ENCODE measurements around the gene SIX5.

Gene SIX5

GRCh38 chr19:45717131-45717982 is 51.7 kb downstream of the SIX5 start:
- H3K9me3 ChIP-seq: no peaks in the 10 kb centered on the region
- H3K4me1 ChIP-seq: peaks cover 30% of the 10 kb centered on the region
- TF ChIP-seq Cebpa-rat (IDR thresholded peaks at IDR 0.05): no peak
- peaks cover 26% of the 10 kb centered on the region for H4K20me1 ChIP-seq
- H3K27me3 ChIP-seq: no peaks in the 10 kb centered on the region
- H3K27ac ChIP-seq: peak overlapping the region; percentile 86
- peak overlapping the region; percentile 90 for H3K9ac ChIP-seq
- H3K4me2 ChIP-seq: peak overlapping the region; percentile 95
- peaks cover 48% of the 10 kb centered on the region for H3K36me3 ChIP-seq
- peak overlapping the region; percentile 82 for H3K4me3 ChIP-seq

DNA sequence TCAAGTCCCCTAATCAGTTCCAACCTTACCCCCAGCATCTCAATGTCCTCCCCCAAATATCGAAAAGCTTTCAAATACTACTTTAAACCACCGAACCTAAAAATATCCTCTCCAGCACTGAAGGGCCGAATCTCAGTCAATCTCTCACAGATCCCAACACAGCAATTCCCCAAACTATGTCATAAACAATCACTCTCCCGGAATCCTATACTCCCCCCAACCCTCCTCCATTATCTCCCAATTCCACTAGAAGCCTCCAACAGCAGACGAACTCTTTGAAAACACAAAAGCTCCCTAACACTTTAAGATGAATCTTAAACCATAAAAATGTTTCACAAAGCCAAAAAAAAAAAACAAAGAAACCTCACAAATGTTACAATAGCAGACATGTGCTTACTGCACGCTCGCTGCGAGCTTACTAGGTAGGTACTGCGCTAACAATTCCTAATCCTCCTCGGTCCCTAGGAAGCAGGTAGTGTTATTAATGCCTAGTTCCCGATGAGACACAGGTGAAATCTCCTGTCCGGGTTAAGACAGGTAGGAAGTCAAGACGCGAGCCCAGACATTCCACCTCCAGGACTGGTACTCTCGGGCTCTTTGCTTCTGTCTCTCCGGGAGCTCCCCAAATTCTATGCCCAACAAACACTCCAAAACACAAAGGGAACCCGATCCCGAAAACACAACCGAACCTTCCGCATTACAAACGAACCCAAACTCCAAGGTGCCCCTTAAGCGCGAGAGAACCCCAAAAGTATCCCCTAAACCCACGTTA is 52.5 kb downstream of the SIX5 start:
- H3K9me3 ChIP-seq: no peaks in the 10 kb centered on the region
- H3K4me3 ChIP-seq: peak overlapping the region; percentile 82
- H3K9ac ChIP-seq: peak overlapping the region; percentile 90
- peaks cover 30% of the 10 kb centered on the region for H3K4me1 ChIP-seq
- H3K27ac ChIP-seq: peak overlapping the region; percentile 86
- peak overlapping the region; percentile 95 for H3K4me2 ChIP-seq
- H4K20me1 ChIP-seq: peaks cover 34% of the 10 kb centered on the region
- TF ChIP-seq Cebpa-rat (IDR thresholded peaks at IDR 0.05): no peak
- no peaks in the 10 kb centered on the region for H3K27me3 ChIP-seq
- H3K36me3 ChIP-seq: peaks cover 48% of the 10 kb centered on the region

- no peaks in the 10 kb centered on the region for H3K27me3 ChIP-seq
- peaks cover 49% of the 10 kb centered on the region for H3K36me3 ChIP-seq
These were observed 53.9 kb downstream of the SIX5 start for GRCh38 chr19:45715139-45715538.

More at GRCh38 chr19:45715139-45715538, 53.9 kb downstream of the SIX5 start:
- no peak overlapping the region for H3K27ac ChIP-seq
- H3K4me2 ChIP-seq: peak overlapping the region; percentile 95; the same call in 1 of the 2 replicates
- TF ChIP-seq Cebpa-rat (IDR thresholded peaks at IDR 0.05): no peak
- no peak overlapping the region for H3K9ac ChIP-seq
- H3K4me1 ChIP-seq: peaks cover 30% of the 10 kb centered on the region
- peaks cover 44% of the 10 kb centered on the region for H4K20me1 ChIP-seq
- H3K9me3 ChIP-seq: no peaks in the 10 kb centered on the region
- no peak overlapping the region for H3K4me3 ChIP-seq
